GM12873 (cell line): ENCODE data around the gene TTK.

Experiments used
- TF ChIP-seq, protein P1 (sequence below): IDR thresholded peaks from 2 replicates; pipeline ENCODE4 v1.5.1; 2012; ENCODE audit warnings: low read depth, mild to moderate bottlenecking, moderate library complexity, low read length, control low read depth; ENCODE audit not compliant: insufficient read depth; ENCODE audit errors: missing control alignments

The TTK gene

DNA sequence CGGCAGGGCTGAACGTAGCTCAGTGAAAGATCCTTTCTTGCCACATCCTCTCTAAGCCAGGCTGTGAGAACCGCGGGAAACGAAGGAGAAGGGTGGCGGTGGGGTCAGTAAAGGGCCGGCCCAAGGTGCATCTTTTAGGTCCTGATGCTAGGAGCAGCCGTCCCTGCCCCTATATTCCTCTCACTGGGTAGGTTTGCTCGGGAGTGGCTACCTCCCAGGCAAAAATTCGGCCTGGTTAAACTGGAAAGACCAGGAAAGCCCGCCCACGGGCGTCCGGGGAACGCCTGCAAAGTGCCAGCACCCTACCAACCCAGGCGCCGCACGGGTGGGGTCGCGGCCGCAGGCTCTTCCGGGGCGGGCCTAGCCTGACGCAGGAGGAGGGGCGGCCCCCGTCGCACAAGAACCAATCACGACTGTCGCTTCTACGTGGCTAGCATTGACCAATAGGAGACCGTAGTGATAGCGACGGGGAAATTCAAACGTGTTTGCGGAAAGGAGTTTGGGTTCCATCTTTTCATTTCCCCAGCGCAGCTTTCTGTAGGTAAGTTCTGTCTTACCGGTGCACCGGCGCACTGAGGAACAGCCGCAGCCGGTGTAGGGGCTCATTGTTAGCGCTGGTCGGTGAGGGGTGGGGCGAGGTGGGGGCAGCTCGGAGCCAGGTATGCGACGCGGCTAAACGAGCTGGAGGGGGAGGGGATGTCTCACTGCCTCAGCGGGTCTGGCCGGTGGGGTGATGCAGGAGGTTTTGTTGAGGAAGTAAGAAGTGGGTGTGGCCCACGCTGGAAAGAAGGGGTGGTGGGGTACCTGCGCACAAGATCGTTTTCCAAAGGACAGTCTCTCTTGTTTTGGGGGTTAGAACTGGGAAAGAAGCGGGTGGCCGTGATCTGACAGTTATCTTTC is at the start of gene TTK:
Gene TTK (plus strand): TSS at position 477 of the 900 bp plus-strand sequence. CDS start 1,195 bp downstream, outside the sequence.
- TF ChIP-seq, protein P1, sequence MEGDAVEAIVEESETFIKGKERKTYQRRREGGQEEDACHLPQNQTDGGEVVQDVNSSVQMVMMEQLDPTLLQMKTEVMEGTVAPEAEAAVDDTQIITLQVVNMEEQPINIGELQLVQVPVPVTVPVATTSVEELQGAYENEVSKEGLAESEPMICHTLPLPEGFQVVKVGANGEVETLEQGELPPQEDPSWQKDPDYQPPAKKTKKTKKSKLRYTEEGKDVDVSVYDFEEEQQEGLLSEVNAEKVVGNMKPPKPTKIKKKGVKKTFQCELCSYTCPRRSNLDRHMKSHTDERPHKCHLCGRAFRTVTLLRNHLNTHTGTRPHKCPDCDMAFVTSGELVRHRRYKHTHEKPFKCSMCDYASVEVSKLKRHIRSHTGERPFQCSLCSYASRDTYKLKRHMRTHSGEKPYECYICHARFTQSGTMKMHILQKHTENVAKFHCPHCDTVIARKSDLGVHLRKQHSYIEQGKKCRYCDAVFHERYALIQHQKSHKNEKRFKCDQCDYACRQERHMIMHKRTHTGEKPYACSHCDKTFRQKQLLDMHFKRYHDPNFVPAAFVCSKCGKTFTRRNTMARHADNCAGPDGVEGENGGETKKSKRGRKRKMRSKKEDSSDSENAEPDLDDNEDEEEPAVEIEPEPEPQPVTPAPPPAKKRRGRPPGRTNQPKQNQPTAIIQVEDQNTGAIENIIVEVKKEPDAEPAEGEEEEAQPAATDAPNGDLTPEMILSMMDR, result no peak

DNA sequence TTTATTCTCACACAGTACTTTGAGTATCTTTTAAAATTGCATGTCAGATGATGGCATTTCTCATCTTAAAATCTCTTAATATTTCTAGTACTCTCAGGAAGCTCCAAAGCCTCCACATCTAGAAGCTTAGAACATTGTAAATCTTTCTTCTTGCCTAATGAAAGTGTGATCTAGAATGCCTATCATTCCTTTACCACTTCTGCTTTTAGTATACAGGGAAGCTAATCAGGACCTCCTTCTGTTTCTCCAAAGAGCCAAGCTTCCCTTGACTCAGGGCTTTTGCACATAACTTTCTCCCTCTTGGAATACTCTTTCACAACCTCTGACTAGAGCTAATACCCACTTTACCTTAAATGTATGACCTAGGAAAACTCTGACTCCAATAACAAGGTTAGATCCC is 49.6 kb upstream of the TTK start:
- TF ChIP-seq, protein P1, result no peak

DNA sequence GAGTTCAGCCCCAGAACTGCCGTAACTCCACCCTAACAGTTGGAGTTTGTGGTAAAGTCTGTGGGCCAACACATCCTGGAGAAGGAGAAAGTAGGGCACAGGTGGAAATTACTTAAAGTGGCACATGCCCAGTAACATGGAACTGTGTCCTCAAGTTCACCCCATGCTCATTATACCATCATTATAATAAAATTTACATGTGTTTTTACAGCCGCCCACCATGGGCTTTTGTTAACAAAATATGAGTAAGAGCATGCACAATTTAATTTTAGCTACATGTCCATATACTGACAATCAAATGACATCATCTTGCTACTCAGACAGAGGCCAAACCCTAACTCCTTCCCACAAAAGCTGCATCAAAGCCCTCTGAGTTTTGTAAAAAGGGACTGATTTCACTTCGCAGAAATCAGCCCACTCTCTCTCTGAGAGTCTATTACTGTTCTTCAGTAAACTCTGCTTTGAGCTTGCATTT is 39.8 kb upstream of the TTK start:
- TF ChIP-seq, protein P1, result no peak

DNA sequence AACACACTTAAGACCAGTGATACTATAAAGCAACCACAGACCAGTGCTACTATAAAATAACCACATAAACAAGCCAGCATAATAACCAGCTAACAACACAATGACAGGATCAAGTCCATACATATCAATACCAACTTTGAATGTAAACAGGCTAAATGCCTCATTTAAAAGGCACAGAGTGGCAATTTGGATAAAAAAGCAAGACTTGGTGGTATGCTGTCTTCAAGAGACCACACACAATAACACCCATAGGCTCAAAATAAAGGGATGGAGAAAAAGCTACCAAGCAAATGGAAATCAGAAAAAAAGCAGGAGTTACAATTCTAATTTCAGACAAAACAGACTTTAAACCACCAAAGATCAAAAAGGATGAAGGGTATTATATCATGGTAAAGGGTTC is 37.3 kb upstream of the TTK start:
- TF ChIP-seq, protein P1, result no peak

DNA sequence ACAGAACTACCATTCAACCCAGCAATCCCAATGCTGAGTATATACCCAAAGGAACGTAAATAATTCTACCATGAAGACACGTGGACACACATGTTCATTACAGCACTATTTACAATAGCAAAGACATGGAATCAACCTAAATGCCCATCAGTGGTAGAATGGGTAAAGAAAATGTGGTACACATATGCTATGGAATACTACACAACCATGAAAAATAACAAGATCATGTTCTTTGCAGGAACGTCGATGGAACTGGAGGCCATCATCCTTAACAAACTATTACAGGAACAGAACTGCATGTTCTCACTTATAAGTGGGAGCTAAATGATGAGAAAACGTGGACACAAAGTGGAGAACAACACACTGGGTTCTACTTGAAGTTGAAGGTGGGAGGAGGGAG is 34.7 kb upstream of the TTK start:
- TF ChIP-seq, protein P1, result no peak

DNA sequence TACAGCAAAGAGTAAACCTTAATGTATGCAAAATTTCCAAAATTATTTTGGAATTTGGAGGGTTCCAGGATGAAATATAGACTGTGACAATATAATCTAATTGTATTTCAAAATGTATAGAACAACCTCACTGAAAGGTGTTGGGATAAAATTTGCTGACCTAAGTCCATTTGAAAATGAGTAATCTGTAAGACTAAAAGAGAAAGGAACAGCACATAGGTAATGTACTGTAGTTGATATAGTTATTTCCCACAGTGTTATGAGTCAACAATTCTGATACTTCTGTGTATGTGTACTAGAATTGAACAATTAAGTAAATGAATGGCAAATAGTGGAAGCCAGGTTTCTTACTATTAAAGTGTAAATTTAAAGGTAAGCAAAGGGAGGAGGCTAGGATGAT is 33.3 kb upstream of the TTK start:
- TF ChIP-seq, protein P1, result no peak

DNA sequence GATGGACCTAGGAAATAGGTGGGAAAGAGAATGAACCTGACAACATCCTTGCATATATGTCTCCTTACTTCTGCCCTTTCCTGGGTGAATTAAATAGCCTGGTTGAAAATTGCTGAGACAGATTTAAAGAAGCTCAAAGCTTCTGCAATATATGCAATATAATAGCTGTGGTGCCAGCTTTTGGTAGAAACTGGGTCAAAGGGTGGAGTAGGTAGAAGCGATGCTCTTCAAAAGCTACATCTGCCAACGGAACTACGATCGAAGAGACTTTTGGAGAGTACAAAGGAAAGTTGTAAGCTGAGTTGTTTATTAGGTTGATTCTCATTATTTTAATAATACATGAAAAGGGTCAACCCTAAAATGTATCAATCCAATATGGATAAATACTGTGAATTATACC is 22.8 kb upstream of the TTK start:
- TF ChIP-seq, protein P1, result no peak
